Sigmoid colon (tissue), 4 donors: ENCODE measurements around the gene DOK6.

Source experiments
- EP300 ChIP-seq, 4 donors: sonication (generic); formaldehyde crosslinking; IDR thresholded peaks; one replicate each; pipeline ENCODE4 v1.6.1; 2017; ENCODE audit warnings: antibody characterized with exemption in 4 of 4
- POLR2A ChIP-seq, 2 donors: fragments of 450-650 bp; IDR thresholded peaks; one replicate each; pipeline ENCODE4 v1.6.1; 2016; ENCODE audit warnings: antibody characterized with exemption in 2 of 2, mild to moderate bottlenecking in 2 of 2, moderate library complexity in 2 of 2
- POLR2AphosphoS5 ChIP-seq, 4 donors: sonication (generic); formaldehyde crosslinking; IDR thresholded peaks; one replicate each; pipeline ENCODE4 v1.6.1; 2017; ENCODE audit warnings: antibody characterized with exemption in 4 of 4
- TF ChIP-seq, protein P1 (sequence below), 4 experiments: fragments of 450-650 bp in 3 of 4; fragments of 200-600 bp in 1 of 4; IDR thresholded peaks; one replicate each; pipeline ENCODE4 v1.5.1; 2016 to 2019; ENCODE audit warnings: antibody characterized with exemption in 4 of 4, mild to moderate bottlenecking in 3 of 4, moderate library complexity in 2 of 4

DNA sequence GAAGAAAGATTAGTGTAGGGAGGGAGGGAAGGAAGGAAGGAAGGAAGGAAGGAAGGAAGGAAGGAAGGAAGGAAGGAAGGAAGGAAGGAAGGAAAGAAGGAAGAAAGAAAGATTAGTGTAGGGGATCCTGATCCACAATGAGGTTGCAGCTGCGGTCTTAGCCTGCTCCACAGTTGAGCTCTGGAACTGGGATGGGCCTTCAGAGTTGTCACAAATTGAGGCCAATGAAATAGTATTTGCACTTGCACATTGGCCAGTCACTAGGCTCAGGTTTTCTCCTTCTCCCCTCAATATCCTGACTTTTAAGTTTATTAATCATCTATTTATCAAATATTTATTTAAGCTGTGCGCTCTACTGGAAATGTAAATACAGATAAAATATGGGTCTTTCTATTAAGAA, 34.3 kb downstream of the DOK6 start:
- TF ChIP-seq, protein P1, sequence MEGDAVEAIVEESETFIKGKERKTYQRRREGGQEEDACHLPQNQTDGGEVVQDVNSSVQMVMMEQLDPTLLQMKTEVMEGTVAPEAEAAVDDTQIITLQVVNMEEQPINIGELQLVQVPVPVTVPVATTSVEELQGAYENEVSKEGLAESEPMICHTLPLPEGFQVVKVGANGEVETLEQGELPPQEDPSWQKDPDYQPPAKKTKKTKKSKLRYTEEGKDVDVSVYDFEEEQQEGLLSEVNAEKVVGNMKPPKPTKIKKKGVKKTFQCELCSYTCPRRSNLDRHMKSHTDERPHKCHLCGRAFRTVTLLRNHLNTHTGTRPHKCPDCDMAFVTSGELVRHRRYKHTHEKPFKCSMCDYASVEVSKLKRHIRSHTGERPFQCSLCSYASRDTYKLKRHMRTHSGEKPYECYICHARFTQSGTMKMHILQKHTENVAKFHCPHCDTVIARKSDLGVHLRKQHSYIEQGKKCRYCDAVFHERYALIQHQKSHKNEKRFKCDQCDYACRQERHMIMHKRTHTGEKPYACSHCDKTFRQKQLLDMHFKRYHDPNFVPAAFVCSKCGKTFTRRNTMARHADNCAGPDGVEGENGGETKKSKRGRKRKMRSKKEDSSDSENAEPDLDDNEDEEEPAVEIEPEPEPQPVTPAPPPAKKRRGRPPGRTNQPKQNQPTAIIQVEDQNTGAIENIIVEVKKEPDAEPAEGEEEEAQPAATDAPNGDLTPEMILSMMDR (IDR thresholded peaks at IDR 0.05): no peak
- TF ChIP-seq POLR2AphosphoS5 (IDR thresholded peaks at IDR 0.05) (no peak), POLR2A (IDR thresholded peaks at IDR 0.05) (no peak), EP300 (IDR thresholded peaks at IDR 0.05) (no peak)
